GM19452 (cell line): ENCODE measurements around the gene ARHGAP27.

ENCODE experiments used
- ATAC-seq: cut with Tn5 transposase; IDR thresholded peaks from one replicate; pipeline ENCODE4 v1.9.1; 2021; ENCODE audit not compliant: unreplicated experiment

ARHGAP27 gene

DNA sequence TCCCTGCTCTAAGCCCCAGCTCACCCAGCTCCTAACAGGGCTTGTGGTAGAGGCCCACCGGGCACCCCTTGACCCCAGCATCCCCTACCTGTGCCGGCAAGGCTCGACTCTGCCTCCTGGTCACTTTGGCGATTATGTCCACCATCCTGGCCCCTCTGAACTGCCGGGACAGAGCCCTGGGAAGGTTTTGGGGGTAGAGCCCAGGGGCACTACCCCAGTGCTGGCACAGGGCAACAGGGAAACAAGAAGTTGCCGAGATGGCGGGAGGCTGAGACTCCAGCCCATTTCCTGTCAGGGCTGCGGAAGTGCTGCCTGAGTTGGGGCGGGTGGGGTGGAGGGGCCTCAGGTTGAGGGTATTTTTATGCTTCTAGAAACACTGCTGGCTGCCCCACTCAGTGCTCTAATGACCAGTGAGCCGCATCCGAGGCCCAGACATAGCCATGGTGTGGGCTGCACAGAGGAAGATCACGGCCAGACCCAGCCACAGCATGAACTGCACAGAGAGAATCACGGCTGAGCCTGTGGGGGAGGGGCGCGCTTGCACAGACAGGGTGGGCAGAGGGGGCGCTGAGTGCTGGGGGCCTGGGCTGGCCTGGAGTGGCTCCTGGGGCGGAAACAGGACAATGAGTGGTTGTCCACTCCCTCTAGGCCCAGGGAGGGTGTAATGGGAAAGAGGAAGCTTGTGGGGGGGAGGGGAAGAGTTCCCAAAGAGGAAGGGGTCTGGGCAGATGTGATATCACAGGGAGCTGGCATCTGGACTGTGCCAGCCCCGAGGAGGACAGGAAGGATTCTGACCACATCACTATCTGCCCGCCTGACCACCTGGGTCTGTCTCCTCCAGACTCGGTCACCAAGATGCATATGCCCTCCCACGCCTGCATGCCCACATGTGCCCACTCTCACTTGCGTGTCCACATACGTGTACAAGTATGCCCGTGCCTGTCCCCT is 22.3 kb downstream of the ARHGAP27 start:
- ATAC-seq = no peak

DNA sequence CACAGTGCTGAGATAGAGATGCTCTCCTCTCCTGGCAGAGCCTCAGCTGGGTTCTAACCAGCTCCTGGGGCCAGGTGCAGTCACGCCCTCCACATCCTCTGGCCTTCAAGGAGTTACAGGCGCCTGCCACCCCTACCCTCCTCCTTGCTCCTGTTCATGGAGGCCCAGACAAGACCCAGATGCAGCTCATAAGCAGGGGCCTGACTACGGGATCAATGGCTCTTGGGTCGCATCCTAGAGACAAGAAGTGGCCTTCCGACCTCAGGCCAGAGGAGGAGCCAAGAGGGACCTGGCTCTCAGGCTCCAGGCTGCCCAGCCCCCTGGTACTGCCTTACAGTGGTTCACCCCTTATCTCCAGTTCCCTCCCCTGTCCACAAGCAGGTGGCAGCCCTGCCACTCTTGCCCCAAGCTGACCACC is 23.0 kb downstream of the ARHGAP27 start:
- ATAC-seq = no peak

DNA sequence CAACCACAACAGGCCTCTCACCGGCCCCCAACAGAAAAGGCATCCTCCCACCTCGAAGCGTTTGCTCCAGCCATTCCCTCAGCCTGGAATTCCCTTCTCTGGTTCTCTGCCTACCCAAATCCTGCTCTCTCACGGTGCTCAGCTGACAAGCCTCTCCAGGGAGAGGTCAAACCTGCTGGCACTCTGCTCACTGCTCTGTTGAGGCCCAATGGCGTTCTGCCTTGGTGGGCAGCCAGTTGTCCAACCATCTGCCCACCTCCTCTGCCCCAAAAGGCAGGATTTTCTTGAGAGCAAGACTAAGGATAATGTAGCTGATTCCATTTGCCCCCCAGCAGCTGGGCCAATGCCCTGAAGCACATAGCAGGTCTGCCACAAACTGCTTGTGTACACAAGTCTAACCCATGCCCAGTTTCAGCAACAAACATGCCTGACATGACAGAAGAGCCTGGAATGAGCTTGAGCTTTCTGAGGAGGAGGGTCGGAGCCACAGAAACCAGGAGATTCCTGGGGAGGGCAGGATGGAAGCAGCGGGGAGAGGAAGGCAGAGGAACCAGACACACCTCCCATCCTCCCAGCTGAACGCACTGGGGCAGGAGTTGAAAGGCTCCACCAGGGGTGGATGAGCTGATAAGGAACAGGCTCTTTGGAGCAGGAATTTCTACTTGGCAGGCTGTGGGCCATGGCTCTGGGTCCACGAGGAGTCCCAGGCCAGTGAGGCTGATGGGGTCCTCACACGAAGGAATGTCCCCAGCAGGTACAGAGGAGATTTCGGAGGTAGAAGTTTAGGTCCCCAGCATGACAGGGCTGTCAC is 23.9 kb downstream of the ARHGAP27 start:
- ATAC-seq = no peak

DNA sequence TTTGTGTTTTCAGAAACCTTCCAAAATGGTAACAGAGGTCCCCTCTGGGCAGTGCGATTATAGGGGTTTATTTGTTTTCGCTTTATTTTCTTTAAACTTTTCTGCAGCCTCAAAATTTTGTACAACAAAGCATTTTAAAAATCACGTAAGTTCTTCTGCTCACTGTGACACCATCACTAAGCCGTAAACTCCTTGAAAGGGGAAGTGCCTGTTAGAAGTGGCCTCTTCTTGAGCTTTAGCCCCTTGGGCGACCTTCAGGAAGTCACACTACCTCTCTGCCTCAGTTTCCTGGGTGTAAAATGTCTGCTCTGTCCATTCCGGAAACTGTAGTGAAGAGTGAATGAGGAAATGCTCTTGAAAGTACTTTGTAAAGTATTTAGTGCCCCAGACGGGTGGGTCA is 26.6 kb downstream of the ARHGAP27 start:
- no peak for ATAC-seq

DNA sequence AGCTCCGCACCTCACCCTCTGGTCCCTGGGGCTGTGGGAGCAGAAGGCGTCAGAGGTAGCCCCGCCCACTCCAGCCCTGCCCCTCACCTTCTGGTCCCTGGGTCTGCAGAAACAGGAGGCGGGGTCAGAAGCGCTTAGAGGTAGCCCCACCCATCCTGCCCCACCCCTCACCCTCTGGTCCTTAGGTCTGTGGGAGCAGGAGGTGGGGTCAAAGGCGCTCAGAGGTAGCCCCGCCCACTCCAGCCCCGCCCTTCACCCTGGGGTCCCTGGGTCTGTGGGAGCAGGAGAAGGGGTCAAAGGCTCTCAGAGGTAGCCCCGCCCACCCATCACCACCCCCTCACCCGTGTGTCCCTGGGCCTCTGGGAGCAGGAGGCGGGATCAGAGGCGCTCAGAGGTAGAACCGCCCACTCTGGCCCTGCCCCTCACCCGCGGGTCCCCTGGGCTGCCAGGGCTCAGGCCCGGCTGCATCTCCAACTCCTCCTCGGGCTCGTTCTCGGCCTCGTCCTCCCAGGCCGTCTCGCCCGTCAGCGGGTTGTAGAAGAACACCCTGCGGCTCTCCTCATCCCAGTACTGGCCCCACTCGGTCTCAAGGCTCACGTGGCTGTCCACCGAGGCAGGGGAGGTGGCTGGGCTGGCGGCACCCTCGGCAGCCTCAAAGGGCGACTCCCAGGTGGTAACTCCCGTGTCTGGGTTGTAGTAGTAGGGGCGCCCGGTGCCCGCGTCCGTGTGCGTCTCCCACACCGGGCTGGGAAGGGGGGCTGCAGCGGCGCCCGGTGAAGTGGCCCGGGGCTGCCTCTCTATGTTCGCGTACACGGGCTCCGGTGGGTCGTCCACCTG is 27.2 kb downstream of the ARHGAP27 start:
- ATAC-seq = no peak

DNA sequence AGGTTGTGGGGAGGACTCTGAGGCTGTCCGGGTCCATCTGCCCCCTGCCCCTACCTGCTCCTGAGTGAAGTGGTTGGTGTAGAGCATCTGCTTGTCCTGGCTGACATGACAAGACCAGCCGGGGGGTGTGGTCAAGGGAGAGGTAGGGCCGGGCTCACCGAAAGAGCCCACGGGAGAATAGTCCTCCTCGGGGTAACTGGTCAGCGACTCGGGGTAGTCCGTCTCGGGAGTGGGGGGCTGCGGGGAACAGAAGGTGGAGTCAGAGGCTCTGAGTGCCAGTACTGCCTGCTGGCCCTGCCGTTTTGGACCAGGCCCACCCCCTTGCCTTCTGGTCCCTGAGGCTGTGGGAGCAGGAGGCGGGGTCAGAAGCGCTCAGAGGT is 27.8 kb downstream of the ARHGAP27 start:
- ATAC-seq = no peak

DNA sequence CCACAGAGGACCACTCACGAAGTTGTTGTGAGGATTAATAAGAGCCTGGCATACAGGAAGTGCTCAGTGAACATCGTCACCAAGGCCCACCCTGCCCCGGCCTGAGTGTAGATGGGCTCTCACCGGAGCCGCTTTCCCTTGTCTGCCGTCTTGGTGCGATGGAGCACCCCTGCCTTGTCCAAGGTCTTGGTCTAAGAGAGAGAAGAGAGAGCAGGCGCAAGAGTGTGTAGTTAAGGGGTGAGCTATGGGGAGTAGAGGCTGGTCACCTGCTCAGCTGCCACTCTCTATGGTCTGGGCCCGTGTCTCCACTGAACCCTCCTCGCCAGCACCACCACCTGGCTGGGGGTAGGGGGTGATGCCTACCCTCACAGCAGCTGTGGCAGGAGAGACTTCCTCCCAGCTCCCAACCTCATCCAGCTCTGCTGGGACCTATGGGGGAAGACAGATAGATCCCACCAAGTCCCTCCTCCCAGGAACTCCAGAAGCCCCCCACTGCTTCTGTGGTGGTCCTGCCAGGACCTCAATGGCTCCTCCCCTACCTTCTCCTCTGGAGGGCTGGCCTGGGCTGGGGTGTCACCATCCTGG is 28.7 kb downstream of the ARHGAP27 start:
- ATAC-seq = no peak

DNA sequence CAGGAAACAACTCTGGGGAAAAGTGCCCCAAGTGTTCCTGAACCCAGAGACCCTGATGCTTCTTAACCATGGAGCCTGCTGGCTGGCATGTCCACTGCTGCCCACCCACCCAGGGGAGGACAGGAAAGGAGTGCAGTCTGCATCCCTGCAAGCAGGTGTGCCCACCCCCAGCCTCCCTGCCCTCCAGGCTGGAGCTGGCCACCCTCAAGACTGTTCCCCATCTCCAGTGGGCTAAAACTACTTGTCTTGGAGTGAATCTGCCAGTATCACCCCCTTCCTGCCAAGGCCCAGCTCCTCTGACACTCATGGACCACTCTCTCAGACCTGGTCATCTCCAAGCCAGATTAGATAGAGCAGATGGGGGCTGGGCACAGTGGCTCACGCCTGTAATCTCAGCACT is 29.8 kb downstream of the ARHGAP27 start:
- no peak for ATAC-seq

DNA sequence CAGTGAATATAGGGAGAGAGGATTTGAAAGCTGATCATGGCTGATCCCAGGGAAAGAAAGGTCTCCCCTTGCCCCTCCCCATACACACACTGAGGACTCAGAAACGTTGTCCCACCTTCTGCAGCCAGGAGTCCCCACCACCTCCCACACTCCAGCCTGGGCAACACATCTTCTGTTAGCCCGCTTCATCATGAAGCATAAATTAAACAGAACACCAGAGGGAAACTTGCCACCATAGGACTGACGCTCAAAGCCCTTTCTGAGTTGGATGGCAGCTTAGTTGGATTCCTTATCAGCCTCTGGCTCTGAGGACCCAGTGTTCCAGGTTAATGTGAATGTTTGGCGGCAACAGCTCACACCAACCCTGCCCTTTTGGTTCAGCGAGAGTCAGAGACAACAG is 33.9 kb downstream of the ARHGAP27 start:
- ATAC-seq = no peak

DNA sequence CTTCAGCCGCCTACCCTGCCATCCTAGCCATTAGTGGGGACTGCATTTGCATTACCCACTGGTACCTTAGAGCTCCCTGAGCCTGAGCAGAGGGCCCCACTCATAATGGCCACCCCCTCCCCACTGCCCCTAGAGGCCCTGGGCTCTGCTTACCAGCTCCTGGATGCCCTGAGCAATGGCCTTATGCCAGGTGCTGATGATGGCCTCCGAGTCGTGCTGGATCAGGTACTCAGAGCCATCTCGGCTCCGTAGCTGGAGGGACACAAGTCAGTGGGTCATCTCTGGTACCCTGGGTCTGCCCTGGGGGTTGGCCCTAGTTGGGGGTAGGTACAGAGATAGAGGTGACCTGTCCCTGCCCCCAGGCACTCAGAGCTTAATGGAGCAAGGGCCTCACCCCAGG is 34.9 kb downstream of the ARHGAP27 start:
- no peak for ATAC-seq

DNA sequence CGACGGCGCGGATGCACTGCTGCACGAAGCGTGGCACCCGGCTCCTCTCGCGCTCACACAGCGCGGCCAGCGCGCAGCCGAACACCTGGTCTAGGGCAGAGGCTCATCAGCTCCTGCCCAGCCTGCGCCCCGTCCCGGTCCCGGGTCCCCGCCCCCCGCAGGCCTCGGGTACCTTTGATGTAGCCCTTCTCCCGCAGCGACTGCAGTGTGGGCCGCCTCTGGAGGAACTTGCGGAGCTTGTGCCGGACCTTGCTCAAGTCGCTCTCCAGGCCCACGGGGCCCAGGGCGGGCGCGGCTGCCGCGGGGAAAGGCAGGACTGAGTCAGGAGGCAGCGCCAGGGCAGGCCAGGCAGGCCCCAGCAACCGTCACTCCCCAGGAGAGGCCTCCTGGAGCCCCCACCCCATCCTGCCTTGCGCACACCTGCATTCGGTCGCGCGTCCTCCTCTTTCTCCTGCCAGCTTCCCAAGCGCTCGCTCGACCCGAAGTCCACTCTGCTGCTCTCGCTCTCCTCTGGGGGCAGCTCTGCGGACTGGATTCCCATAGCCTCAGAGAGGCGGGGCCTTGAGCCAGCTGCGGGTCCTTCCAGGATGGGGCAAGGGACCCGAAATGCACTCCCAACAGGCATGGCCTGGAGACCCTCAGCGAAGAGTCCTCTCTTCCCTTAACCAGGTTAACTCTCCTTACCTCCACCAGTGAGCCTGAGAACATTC is 36.0 kb downstream of the ARHGAP27 start:
- no peak for ATAC-seq

DNA sequence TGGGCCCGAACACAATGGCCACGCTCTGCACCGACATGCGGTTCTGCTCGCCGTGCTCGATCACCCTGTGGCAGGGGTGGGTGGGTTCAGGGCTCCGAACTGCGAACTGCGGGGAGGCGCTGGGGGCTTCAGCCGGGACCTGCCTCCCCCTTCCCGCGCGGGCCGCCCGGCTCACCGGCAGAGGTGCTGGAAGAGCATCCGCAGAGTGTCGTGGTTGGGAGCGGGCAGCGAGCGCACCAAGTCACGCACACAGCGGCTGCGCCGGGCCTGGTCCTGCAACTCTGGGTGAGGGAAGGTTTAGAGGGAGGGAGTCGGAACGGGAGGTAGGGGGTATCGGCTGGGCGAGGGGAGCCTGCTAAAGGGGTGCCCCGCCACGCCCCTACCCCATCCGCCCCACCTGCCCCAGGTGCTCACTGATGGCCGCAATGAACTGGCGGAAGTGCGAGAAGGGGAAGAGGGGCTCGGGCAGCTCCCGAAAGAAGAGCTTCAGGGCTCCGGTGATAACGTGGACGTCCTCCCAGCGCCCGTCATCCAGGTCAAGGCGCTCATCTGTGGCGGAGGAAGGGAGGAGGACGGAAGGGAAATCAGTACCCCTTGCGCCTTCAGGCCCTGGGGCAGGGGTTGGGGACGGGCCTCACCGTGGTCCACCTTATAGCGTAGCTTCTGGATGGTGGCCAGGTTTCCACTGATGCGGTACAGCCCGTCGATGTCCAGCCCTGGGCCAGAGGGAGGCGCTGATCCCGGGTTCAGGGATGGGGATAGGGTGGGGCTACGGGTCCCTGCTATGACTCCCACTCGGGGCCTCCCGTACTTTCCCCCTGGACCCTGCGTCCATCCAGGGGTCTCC is 36.9 kb downstream of the ARHGAP27 start:
- no peak for ATAC-seq

DNA sequence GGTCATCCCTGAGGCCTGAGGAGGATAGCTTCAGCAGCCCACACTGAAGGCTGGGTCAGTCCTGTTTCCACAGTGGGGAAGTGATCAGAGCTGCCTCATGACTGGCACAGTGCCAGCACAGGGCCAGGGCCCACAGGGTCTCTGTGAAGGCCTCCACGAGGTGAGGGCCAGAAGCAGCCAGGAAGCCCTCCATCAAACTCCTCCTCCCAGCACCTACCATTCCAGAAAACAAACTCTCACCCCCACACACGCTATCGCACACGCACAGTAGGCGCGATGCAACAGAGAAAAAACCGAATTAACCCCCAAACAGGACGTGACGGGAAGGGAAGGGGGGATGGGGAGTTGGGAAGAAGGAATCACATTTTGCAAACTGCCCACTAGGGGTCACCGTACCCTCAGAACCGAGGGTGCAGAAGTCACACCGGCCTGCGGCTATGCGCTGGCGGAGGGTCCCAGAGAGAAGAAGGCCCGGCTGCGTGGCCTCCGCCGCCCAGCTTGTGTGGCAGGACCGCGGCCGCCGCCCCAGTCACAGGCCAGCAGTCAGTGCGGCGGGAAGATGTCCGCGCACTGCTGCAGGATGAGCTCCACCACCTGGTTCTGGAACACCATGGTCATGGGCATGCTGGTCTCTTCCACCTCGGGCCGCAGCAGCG is 37.6 kb downstream of the ARHGAP27 start:
- no peak for ATAC-seq

DNA sequence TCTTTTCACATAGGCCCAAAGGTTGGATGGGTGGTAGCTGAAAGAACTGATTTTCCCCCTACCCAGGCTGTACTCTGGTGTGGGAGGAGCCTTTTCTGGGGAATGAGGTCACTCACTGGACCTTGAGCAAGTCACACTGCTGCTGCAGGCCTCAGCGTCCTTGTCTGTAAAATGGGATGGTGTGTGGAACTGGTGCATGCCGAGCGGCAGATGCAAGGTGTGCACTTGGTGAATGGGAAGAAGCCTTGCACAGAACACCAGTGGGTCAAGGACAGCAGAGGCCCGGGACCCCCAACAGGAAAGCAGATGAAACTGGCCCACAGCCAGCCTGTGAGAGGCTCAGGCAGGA is 38.1 kb downstream of the ARHGAP27 start:
- ATAC-seq = no peak

DNA sequence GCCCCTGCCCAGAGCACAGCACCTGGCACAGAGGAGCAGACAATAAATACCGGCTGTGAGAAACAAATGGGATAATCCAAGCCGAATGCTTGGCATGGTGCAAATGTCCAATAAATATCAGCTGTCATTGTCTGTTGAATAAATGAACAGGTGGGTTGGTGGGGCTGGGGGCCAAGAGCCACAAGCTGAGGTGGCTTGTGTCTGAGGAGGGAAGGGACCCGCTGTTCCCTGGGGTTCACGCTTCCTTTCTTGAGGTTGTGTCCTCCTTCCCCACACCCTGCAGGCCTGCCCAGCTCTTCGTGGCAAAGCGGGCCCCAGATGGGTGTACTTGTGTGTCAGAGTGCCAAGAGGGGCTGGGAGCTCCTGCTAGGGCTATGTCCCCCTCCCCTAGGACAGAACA is 38.6 kb downstream of the ARHGAP27 start:
- no peak for ATAC-seq

DNA sequence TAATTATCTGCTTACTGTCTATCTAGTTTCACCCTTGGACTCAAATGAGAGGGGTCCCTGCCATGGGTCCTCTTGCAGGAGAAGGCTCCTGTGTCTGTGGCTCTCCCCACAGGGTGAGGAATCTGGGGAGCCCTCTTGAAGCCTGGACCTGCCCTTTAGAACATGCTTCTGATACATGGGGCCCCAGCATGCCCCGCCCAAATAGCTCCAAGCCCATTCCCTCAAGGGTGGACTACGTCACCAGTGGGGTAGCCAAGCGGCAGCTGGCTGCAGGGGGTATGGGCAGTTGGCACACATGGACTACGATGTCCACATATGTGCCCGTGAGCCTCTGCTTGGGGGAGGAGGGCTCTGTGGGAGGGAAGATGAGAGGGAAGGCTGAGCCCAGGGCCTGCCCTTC is 39.3 kb downstream of the ARHGAP27 start:
- ATAC-seq = no peak

DNA sequence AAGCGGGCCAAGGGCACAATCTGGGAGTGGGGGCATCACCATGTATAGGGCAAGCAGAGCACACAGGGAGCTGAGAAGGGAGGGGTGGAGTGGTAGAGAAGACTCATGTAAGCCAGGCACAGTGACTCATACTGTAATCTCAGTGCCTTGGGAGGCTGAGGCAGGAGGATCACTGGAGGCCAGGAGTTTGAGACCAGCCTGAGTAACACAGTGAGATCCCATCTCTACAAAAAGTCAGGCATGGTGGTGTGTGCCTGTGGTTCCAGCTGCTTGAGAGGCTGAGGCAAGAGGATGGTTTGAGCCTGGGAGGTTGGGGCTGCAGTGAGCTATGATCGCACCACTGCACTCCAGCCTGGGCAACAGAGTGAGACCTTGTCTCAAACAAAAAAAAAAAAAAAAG is 40.8 kb downstream of the ARHGAP27 start:
- no peak for ATAC-seq

DNA sequence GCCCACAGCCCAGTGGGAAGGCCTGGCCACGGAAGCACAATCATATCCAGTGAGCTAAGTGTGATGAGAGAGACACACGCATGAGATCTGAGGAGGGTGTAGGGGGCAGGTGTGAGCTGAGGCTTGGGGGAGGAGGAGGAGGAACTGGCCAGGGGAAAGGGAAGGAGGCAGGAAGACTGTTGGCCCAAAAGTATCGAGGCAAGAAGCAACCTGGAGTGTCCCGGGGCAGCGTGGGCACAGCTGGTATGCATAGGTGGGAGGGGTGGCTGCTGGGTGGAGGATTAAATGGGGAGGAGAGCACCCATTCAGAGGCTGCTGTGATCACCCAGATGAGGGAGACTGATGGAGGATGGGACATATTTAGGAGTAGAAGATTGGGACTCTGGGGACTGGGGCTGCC is 41.4 kb downstream of the ARHGAP27 start:
- no peak for ATAC-seq

DNA sequence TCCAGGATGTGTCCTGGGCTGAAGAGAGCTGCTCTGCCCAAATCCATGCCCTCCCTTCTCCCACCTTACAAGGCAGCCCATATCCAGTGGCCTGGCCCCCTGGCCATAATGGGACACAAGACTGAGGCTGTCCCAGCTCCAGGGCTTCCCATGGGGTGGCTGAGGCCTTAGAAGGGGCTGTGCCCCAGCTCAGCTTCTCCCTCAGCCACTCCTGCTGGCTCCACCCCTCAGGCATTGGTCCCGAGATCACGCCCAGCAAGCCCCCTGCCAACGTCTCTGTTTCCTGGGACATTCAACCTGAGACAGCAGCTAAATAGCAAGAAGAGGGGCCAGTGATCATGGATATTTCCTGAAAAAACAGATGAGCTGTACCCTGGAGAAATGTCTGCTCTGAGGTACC is 43.3 kb downstream of the ARHGAP27 start:
- no peak for ATAC-seq
